Measurements from ENCODE around the gene SMIM35. TPM values are rescaled to one million over a fixed set of nuclear protein-coding genes. Genes with fewer than 3 reads are reported as not detected.

SMIM35 gene
- total RNA-seq, 4 donors from 2014 or later, result not detected

GRCh38 chr11:118108513-118108912 is 21.8 kb upstream of the SMIM35 start:
- TF ChIP-seq CTCF (IDR thresholded peaks at IDR 0.05; ENCODE audit: low read depth), result no peak

- no peak for TF ChIP-seq CTCF (IDR thresholded peaks at IDR 0.05; ENCODE audit: low read depth)
Observed at GRCh38 chr11:118106789-118107335, 20.1 kb upstream of the SMIM35 start.

GRCh38 chr11:118105657-118106305 is 19.0 kb upstream of the SMIM35 start:
- no peak for TF ChIP-seq CTCF (IDR thresholded peaks at IDR 0.05; ENCODE audit: low read depth)

- TF ChIP-seq CTCF (IDR thresholded peaks at IDR 0.05; ENCODE audit: low read depth), result no peak
Observed at GRCh38 chr11:118104491-118104890, 17.7 kb upstream of the SMIM35 start.

- TF ChIP-seq CTCF (IDR thresholded peaks at IDR 0.05; ENCODE audit: low read depth), result no peak
Observed at GRCh38 chr11:118102721-118103261, 16.0 kb upstream of the SMIM35 start.

GRCh38 chr11:118100691-118101232 is 14.0 kb upstream of the SMIM35 start:
- TF ChIP-seq CTCF (IDR thresholded peaks at IDR 0.05; ENCODE audit: low read depth), result no peak

GRCh38 chr11:118099838-118100556 is 13.2 kb upstream of the SMIM35 start:
- TF ChIP-seq CTCF (IDR thresholded peaks at IDR 0.05; ENCODE audit: low read depth), result no peak

All from subcutaneous adipose tissue (tissue), 4 donors.